IPS-NIHi11 (cell line): ENCODE measurements around the gene ST6GALNAC2.
"Not testable (repeated sequence)": the region's sequence is repeated elsewhere in the genome, so short reads cannot be mapped to it uniquely, and the experiment has no call there.

Experiments used
- DNase-seq: peaks from one replicate; pipeline ENCODE4 v3.0.0; 2012; ENCODE audit warnings: mixed read lengths, low spot score

Gene ST6GALNAC2

DNA sequence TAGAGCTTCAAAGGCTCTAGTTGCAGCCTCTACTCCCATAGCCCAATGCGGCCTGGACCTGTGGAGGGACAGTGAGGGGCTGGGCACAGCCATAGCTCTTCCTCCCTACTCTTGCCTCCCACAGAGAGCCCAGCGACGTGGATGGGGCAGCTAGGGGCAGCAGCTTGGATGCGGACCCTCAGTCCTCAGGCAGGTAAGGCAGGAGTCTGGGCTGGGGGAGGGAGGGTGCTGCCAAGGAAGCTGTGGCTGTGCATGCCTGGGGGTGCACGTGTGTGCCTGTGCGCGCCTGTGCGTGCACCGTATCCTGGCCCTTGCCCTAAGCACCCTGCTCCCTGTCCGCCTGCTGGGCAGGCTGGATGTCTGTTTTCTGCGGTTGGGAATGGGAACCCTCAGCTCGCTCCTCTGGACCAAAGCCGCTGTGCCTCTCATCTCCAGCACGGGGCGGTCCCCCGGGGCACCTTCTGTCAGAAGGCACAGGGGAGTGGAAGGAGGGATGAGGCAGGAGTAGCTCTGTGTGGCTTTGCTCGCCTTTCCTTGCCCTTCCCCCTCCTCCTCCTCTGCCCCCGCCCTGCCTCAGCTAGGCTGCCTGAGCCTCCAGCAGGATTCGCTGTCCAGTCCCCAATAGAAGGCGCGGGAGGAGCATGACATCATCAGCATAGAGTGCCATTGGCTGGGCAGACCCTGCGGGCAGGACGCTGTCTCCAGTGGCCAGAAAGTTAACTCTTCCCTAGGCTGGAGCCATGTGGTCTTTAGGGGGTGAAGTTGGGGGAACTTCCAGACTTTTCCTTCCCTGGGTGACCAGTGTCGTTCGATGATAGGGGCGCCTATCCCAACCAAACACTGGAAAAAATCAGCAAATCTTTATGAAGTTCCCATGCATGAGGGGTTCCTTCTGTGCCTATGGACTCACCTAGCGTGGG lies 45.0 kb downstream of the ST6GALNAC2 start:
- DNase-seq: peak; percentile 97

DNA sequence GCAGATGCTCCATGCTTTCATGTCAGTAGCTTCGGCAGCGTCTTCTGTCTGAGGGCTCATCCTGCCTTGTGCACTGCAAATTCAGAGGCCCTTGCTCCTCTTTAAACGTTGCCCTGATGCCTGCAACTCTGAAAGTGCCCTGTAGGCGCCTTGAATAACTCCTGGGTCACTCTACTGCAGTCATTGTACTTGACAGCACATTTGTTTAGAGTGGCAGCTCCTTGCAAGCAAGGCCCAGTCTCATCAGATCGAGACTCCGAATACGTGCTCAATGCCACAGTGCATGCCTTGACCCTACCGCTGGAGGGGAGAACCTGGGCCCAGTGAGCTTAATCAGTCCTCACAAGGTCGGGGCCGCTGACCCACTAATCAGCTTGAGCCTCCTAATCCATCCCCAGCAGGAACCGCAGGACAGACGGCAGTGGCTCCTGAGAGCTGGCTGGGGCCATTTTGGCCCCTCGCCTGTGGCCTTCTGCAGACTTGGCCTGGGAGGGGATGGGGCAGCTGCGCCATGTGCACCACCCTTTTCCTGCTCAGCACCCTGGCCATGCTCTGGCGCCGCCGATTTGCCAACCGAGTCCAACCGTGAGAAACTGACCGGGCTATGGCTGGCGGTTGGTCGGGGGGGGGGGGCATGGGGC lies 45.9 kb downstream of the ST6GALNAC2 start, which contains the start of gene PRCD:
Gene PRCD, plus strand, starts transcription at position 414 of the 641 bp plus-strand sequence. Its CDS starts 98 bp downstream, at position 512.
- no peak for DNase-seq

- DNase-seq: no peak
Observed at GRCh38 chr17:76538941-76539570, 46.6 kb downstream of the ST6GALNAC2 start.

DNA sequence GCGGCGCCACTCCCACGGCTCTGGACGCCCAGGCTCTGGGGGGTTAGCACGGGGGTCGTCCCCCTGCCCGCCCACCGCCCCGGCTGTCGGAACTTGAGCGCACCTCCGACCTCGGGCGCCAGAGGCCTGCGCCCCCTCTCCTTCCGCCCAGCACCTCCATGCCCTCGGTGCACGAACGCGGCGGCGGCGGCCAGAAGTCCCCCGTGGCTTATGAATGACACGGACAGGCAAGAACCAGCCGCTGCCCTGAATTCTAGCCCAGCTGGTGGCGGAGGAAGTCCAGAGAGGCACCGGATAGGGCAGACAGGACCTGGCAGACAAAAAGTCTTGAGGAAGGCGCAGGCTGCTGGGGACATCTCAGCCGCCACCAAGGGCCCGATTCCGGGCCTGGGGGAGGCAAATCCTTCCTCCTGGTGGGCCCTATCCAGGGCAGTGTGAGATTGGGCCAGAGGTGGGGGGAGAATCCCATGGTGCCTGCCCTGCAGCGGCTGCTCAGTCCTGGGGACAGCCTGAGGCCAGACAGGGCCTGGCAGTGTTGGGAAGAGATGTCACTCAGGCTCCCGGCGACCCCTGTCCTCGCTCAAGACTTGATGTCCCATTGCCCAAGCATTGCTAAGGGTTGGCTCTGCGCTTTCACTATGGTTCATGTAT lies 47.3 kb downstream of the ST6GALNAC2 start:
- DNase-seq: no peak

DNA sequence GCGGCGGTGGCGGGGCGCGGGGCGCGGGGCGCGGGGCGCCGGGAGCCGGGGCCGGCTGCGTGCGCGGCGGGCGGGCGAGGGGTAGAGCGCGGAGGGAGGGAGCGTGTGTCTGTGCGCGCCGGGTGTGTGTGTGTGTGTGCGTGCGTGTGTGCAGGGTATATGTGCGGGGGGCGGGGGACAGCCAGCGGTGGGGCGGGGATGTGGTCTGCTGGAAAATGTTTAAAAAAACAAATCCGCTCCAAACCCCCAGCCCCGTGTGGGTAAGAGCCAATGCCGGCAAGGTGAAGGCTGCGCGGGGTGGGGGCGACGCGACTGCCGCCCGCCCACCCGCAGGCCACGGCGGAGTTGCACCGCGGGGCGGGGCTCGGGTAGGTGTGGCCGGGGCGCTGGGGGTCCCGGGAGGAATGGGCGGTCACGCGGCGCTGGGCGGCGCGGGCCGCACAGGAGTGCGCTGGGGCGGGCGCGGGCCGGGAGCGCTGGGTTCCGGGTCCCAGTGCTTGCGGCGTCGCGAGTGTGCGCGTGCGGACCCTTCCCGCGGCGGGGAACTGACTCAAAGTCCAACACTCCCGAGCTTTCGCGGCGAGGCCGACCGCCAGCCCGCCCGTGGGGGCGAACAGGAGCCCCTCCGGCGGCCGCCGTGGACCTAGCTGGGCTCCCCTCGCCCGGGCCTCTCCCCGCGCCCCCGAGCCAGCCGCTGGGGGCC lies 47.9 kb downstream of the ST6GALNAC2 start, which contains the start of gene CYGB:
Gene CYGB, minus strand, starts transcription at position 132 of the 703 bp plus-strand sequence. CDS start 167 bp downstream, outside the sequence.
- peak; percentile 56 for DNase-seq

- peak; percentile 70 for DNase-seq
Observed at GRCh38 chr17:76537288-76537577, 48.4 kb downstream of the ST6GALNAC2 start.

DNA sequence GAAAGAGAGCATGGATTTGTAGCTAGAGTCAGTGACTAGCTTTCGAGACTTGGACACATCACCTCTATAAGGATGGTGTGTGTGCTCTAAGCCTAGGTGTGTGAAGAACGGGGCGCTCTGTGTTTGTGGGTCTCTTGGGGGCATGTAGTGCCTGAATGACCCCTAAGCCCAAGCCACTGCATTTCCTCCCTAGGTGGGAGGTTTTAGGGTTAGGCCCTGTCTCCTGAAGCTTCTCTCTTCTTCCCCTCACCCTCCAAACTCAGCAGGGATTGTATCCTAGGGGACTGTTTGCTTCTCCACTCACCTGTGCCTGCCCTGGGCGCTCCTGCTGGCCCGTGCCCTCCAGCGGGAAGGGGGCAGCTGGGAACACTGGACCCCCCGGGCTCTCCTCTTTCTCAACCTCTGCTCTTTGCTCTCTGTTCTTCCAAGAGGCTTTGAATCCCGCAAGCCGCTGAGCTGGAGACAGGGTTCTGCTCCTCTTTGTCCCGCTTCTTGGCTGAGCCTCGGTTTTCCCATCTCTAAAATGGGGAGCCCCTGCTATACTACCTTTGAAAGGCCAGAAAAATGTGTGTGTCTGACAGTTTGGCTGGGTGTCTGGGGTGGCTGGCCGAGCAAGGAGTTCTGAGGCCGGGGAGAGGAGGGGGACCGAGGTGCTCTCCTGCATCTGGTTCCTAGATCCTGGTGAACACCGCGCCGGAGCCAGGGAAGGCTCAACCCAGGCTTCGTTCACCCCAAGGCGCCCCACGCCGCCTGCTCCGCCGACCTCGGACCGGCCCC lies 49.0 kb downstream of the ST6GALNAC2 start:
- DNase-seq: no peak

- DNase-seq: no peak
Observed at GRCh38 chr17:76535788-76536510, 49.7 kb downstream of the ST6GALNAC2 start.

DNA sequence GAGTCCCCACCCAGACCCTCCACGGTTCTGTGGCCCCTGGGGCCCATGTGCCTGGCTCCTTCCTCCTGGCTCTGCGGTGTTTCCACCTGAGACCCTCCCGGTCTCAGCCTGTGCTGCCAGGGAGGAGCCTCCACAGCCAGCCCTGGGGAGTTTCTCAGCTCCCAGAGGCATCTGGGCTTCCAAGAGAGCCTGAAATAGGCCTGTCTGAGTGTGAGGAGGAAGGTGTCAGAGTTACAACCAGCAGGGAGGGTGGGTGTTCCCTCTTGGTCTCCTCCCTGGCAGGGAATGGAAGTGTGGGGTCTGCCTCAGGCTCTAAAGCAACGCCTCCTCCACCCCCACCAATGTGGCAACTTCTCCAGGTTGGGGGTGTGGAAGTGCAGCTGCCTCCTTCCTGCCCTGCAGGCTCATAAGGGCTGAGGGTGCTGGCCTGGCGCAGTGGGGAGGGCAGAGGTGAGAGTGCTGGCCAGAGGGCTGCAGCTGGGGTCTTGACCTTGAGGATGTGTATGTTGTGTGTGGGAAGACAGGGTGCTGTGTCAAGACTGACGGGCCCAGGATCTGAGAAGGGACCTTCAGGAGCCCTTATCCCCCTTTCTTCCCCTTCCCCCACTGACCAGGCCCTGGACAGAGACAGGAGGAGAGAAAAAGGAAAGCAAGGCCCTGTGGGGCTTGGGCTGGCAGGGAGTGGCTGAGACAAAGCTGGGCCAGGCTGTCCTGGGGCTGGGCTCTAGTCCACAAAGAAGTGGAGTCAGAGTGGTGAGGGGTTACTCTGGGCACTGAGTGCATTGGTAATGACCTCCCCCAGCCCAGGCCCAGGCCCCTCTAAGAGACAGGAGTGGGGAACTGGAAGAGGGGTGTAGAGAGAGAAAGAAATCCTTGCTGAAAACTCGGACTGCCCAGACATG lies 50.6 kb downstream of the ST6GALNAC2 start:
- no peak for DNase-seq

DNA sequence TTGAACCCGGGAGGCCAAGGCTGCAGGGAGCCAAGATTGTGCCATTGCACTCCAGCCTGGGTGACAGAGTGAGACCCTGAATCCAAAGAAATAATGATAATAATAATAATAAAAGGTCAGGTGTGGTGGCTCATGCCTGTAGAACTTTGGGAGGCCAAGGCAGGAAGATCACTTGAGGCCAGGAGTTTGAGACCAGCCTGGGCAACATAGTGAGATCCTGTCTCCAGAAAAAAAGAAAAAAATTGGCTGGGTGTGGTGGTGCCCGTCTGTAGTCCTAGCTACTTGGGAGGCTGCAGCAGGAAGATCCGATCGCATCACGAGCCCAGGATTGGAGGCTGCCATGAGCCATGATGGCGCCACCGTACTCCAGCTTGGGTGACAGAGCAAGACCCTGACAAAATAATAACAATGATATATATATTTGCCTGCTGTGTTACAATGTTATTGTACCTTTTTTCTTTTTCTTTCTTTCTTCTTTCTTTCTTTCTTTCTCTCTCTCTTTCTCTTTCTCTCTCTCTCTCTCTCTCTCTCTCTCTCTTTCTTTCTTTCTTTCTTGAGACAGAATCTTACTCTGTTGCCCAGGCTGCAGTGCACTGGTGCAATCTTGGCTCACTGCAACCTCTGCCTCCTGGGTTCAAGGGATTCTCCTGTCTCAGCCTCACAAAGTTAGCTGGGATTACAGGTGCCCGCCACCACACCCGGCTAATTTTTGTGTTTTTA lies 51.9 kb downstream of the ST6GALNAC2 start:
- DNase-seq: not testable (repeated sequence)

DNA sequence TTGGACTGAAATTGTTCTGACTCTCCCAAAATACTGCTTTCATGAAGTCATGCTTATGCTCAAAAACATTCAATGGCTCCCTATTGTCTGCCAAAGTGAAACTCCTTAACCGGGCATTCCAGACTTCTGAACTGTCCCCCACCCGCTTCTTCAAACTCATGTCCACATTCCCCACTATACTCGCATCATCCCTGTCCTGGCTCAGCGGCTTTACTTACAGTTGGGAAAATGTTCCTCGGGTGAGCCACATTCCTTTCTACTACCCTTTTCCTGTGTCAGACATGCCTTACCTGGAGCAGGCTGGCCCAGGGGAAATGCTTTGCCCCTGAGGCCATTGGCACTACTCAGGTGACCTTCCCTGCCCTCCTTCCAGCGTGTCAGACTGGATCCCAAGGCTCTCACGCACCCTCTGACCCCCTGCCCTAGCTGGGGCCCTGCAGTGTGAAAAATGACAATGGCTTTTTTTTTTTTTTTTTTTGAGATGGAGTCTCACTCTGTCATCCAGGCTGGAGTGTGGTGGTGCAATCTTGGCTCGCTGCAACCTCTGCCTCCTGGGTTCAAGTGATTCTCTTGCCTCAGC lies 53.5 kb downstream of the ST6GALNAC2 start:
- DNase-seq: no peak

- no peak for DNase-seq
Observed at GRCh38 chr17:76531486-76532038, 54.1 kb downstream of the ST6GALNAC2 start.

DNA sequence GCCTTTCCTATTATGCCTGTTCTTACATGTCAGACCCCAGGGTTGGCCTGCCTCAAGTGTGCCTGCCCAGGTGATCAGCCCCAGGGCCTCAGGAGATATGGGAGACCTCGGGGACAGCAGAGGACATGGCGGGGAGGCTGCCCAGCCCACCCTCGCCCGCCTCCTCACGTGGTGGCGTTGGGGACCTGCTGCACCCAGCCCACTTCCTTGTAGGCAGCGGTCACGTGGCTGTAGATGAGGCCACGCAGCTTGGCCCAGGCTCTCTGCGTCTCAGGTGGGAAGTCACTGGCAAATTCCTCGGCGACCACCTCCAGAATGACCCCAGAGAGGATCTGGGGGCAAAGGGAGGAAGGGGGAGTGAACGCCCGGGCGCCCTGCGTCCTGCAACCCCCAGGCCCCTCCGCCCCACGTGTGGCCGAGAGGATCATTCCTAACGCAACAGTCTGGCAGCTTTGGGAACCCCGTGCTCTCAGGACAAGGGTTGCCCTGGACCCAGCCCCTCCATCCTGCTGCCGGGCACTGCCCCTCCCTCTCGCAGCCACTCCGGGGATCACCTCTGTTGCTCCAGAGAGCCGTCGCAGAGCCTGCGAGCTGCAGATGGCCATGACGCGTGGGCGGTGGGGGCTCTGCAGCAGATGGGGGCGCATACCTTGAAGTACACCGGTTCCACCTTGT lies 54.7 kb downstream of the ST6GALNAC2 start:
- DNase-seq: no peak

GRCh38 chr17:76530095-76530723 lies 55.5 kb downstream of the ST6GALNAC2 start:
- no peak for DNase-seq

DNA sequence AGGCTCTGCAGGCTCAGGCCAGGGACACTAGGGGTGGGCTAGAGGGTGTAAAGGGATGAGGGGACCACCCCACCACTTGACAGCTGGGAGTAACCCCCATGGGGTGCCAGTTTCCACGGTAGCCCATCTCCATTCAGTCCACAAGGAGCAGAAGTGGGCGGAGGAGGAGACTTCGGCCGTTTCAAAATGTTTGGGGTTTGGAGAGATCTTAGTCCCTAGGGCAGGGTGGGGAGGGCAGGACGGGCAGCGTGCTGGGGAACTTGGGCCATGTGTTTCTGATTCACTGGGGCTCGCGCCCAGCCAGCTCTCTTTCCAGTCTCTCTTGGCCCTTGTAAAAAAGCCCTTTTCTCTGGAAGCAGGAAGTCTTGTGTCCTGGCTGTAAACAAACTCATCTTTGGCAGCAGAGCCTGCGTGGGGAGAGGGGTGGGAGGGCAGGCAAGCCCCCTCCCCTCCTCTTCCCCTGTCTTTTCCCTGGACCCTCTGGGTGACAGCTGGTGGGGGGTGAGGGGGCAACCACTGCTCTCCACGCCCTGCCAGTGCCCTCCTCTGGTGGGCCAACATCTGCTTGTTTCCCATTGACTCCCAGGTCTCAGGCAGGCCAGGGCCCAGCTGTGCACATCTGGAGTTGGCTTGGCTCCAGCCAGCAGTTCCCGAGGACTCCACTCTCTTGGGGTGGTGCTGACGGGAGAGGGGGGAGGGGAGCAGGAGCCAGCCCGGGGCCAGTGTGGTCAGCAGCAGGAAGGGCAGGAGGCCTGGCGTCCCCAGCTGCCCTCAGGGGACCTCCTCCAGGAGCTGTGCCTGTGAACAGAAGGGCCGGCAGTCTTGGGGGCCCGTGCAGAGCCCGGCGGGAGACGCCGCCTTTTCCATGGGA lies 56.2 kb downstream of the ST6GALNAC2 start:
- DNase-seq: no peak
